GM18909 (cell line): ENCODE measurements around the gene TAF10.
A peak's percentile ranks its signal among the peaks of the same experiment; 100 is the strongest.

Source experiments
- ATAC-seq: cut with Tn5 transposase; IDR thresholded peaks from one replicate; pipeline ENCODE4 v1.9.1; 2021; ENCODE audit warnings: mild to moderate bottlenecking; ENCODE audit not compliant: unreplicated experiment, poor library complexity

Gene TAF10

GRCh38 chr11:6626971-6627761, 15.2 kb upstream of the TAF10 start:
- ATAC-seq: no peak

GRCh38 chr11:6625832-6626420, 13.9 kb upstream of the TAF10 start:
- ATAC-seq: no peak

- ATAC-seq: no peak
Observed at GRCh38 chr11:6625156-6625831, 13.3 kb upstream of the TAF10 start.

GRCh38 chr11:6623391-6624363, 11.7 kb upstream of the TAF10 start:
- no peak for ATAC-seq

GRCh38 chr11:6622261-6623171, 10.5 kb upstream of the TAF10 start:
- ATAC-seq: no peak

- no peak for ATAC-seq
Observed at GRCh38 chr11:6621711-6622211, 9.7 kb upstream of the TAF10 start.

- ATAC-seq: no peak
Observed at GRCh38 chr11:6620636-6621035, 8.6 kb upstream of the TAF10 start.

GRCh38 chr11:6619004-6619745, 7.2 kb upstream of the TAF10 start, which contains the start of gene TPP1:
TPP1 (minus strand) TSS chr11:6619422; CDS start chr11:6619400, 22 bp downstream.
- peak; percentile 99 for ATAC-seq

- no peak for ATAC-seq
Observed at GRCh38 chr11:6618117-6619003, 6.3 kb upstream of the TAF10 start.

GRCh38 chr11:6617315-6617781, 5.3 kb upstream of the TAF10 start:
- no peak for ATAC-seq

- ATAC-seq: no peak
Observed at GRCh38 chr11:6616596-6617250, 4.7 kb upstream of the TAF10 start.

GRCh38 chr11:6615882-6616585, 4.0 kb upstream of the TAF10 start:
- ATAC-seq: no peak

- ATAC-seq: no peak
Observed at GRCh38 chr11:6615046-6615445, 3.0 kb upstream of the TAF10 start.

GRCh38 chr11:6614446-6614845, 2.4 kb upstream of the TAF10 start:
- ATAC-seq: no peak

GRCh38 chr11:6613496-6613895, 1.5 kb upstream of the TAF10 start:
- ATAC-seq: no peak

GRCh38 chr11:6611963-6612212, 128 bp downstream of the TAF10 start:
- ATAC-seq: no peak
